ENCODE data around the gene MGMT. TPM values are rescaled to one million over a fixed set of nuclear protein-coding genes. Genes with fewer than 3 reads are reported as not detected.

The MGMT gene
- polyA plus RNA-seq, 1 of the 3 experiments (the other 2 are of a cell fraction): 10.8 TPM

- 61% methylated on average over 9 of the region's 9 CpGs for WGBS (ENCODE audit: low lambda C conversion rate)
Measured at GRCh38 chr10:129500617-129501339, 33.7 kb downstream of the MGMT start.

GRCh38 chr10:129501652-129502436, 34.8 kb downstream of the MGMT start:
- H3K4me2 ChIP-seq: no peak overlapping the region
- H3K4me3 ChIP-seq (ENCODE audit: low read depth in 2 of 2, low read length in 1 of 2): no peak overlapping the region
- H3K27me3 ChIP-seq (ENCODE audit: insufficient read depth): no peaks in the 10 kb centered on the region
- 65% methylated on average over 14 of the region's 18 CpGs for WGBS (ENCODE audit: low lambda C conversion rate)
- H3K36me3 ChIP-seq (replicated peaks in 1 of 2; ENCODE audit: control insufficient read depth in 1 of 2, insufficient read depth in 2 of 2, low read length in 1 of 2): no peaks in the 10 kb centered on the region
- ChIA-PET POLR2A (no interaction called here), CTCF (no interaction called here)
- H3K9ac ChIP-seq: no peak overlapping the region
- no peaks in the 10 kb centered on the region for H3F3A ChIP-seq (replicated peaks; ENCODE audit: insufficient read depth)
- H3K79me2 ChIP-seq (ENCODE audit: insufficient read depth): no peaks in the 10 kb centered on the region
- H2AFZ ChIP-seq (ENCODE audit: low read depth): no peak overlapping the region
- H3K9me3 ChIP-seq: 0 out of 2 replicates have a peak, but pooled peaks cover 3% of the 10 kb centered on the region
- H4K20me1 ChIP-seq (ENCODE audit: insufficient read depth): no peaks in the 10 kb centered on the region
- TF ChIP-seq RFX5 (IDR thresholded peaks at IDR 0.05; ENCODE audit: low read length) (no peak), EZH2phosphoT487 (IDR thresholded peaks at IDR 0.05; ENCODE audit: borderline replicate concordance, low read depth) (no peak)
- no peak overlapping the region for H3K27ac ChIP-seq (ENCODE audit: low read depth in 2 of 2, low read length in 1 of 2)
- DNase-seq: no peak
- no peaks in the 10 kb centered on the region for H3K9me2 ChIP-seq
- peaks cover 0 to 11% of the 10 kb centered on the region in 2 experiments; a peak in 1 of 4 replicates for H3K4me1 ChIP-seq (ENCODE audit: control insufficient read depth in 1 of 2, insufficient read depth in 2 of 2, low read depth in 1 of 2, low read length in 1 of 2)

More at GRCh38 chr10:129500617-129501339, 33.7 kb downstream of the MGMT start:
- DNase-seq: no peak
- H3K36me3 ChIP-seq (replicated peaks in 1 of 2; ENCODE audit: control insufficient read depth in 1 of 2, insufficient read depth in 2 of 2, low read length in 1 of 2): no peaks in the 10 kb centered on the region
- no peaks in the 10 kb centered on the region for H3F3A ChIP-seq (replicated peaks; ENCODE audit: insufficient read depth)
- H3K27me3 ChIP-seq (ENCODE audit: insufficient read depth): no peaks in the 10 kb centered on the region
- no peak overlapping the region for H2AFZ ChIP-seq (ENCODE audit: low read depth)
- no peaks in the 10 kb centered on the region for H3K9me3 ChIP-seq
- no peak overlapping the region for H3K27ac ChIP-seq (ENCODE audit: low read depth in 2 of 2, low read length in 1 of 2)
- ChIA-PET POLR2A (no interaction called here), CTCF (no interaction called here)
- no peaks in the 10 kb centered on the region for H3K79me2 ChIP-seq (ENCODE audit: insufficient read depth)
- H3K9ac ChIP-seq: no peak overlapping the region
- no peak for TF ChIP-seq EZH2phosphoT487 (IDR thresholded peaks at IDR 0.05; ENCODE audit: borderline replicate concordance, low read depth)
- TF ChIP-seq ZBTB33 (IDR thresholded peaks at IDR 0.05; ENCODE audit: borderline replicate concordance, low read depth): no peak
- TF ChIP-seq FOSL2 (IDR thresholded peaks at IDR 0.05; ENCODE audit: borderline replicate concordance, low read depth): no peak
- no peak for TF ChIP-seq MEF2A (IDR thresholded peaks at IDR 0.05; ENCODE audit: borderline replicate concordance, low read depth)
- TF ChIP-seq RAD21 (IDR thresholded peaks at IDR 0.05; ENCODE audit: low read length): no peak
- no peak for TF ChIP-seq ELF1 (IDR thresholded peaks at IDR 0.05)
- no peak for TF ChIP-seq MXI1 (IDR thresholded peaks at IDR 0.05; ENCODE audit: low read depth, low read length)
- TF ChIP-seq CHD2 (IDR thresholded peaks at IDR 0.05; ENCODE audit: low read length, partially characterized antibody): no peak
- no peak for TF ChIP-seq FOXJ3 (CRISPR knock-in tag; IDR thresholded peaks at IDR 0.05)
- no peak for TF ChIP-seq GATA2 (CRISPR knock-in tag; IDR thresholded peaks at IDR 0.05)
- no peak for TF ChIP-seq FOXM1 (IDR thresholded peaks at IDR 0.05; ENCODE audit: low read depth)
- TF ChIP-seq NFIC (IDR thresholded peaks at IDR 0.05; ENCODE audit: borderline replicate concordance): no peak
- no peak for TF ChIP-seq POLR2AphosphoS5 (IDR thresholded peaks at IDR 0.05; ENCODE audit: low read depth, low read length)
- TF ChIP-seq RCOR1 (IDR thresholded peaks at IDR 0.05; ENCODE audit: low read length): no peak
- no peak for TF ChIP-seq EP300 (IDR thresholded peaks at IDR 0.05; ENCODE audit: borderline replicate concordance in 1 of 2, low read depth in 1 of 2, low read length in 1 of 2)
- H4K20me1 ChIP-seq (ENCODE audit: insufficient read depth): no peaks in the 10 kb centered on the region
- no peak overlapping the region for H3K4me3 ChIP-seq (ENCODE audit: low read depth in 2 of 2, low read length in 1 of 2)
- no peak overlapping the region for H3K4me2 ChIP-seq
- no peaks in the 10 kb centered on the region for H3K9me2 ChIP-seq
- H3K4me1 ChIP-seq (ENCODE audit: control insufficient read depth in 1 of 2, insufficient read depth in 2 of 2, low read depth in 1 of 2, low read length in 1 of 2): peaks cover 0 to 19% of the 10 kb centered on the region in 2 experiments; a peak in 1 of 4 replicates

All from SK-N-SH (cell line).